K562 (cell line): ENCODE measurements around the gene REX1BD. TPM values are rescaled to one million over a fixed set of nuclear protein-coding genes. Genes with fewer than 3 reads are reported as not detected.
A peak's percentile ranks its signal among the peaks of the same experiment; 100 is the strongest.

ENCODE experiments used
- ARID3B ChIP-seq: fragments of 250-450 bp; sonication (Bioruptor Pico); IDR thresholded peaks from 2 replicates; pipeline ENCODE4 v1.4.0; 2020; ENCODE audit warnings: borderline replicate concordance
- BCOR ChIP-seq: fragments of 450-650 bp; IDR thresholded peaks from 2 replicates; pipeline ENCODE4 v1.6.1; 2016
- CTBP1 ChIP-seq: fragments of 450-650 bp; IDR thresholded peaks from 2 replicates; pipeline ENCODE4 v1.6.1; 2016; ENCODE audit warnings: borderline replicate concordance
- E2F8 ChIP-seq: fragments of 450-650 bp; IDR thresholded peaks from 2 replicates; pipeline ENCODE4 v1.7.1; 2018; ENCODE audit warnings: mild to moderate bottlenecking, low read depth; ENCODE audit not compliant: partially characterized antibody
- FOXJ2 ChIP-seq: fragments of 200-800 bp; sonication (Bioruptor generic); IDR thresholded peaks from 2 replicates; pipeline ENCODE4 v1.6.1; 2016; ENCODE audit warnings: missing genetic modification characterization, missing compliant biosample characterization
- FOXJ3 ChIP-seq: sonication (generic); formaldehyde crosslinking; IDR thresholded peaks from 2 replicates; pipeline ENCODE4 v1.4.0; 2020; ENCODE audit warnings: mild to moderate bottlenecking, missing genetic modification reagents
- FOXM1 ChIP-seq, 2 experiments: fragments of 450-650 bp in 1 of 2; sonication (generic) in 1 of 2; formaldehyde crosslinking in 1 of 2; IDR thresholded peaks; 2 replicates each; pipeline versions ENCODE4 v1.6.1 to v1.9.0; 2017 to 2022; ENCODE audit warnings: low read depth in 2 of 2, mild to moderate bottlenecking in 2 of 2, missing genetic modification reagents in 1 of 2, moderate library complexity in 1 of 2
- GTF3C2 ChIP-seq: IDR thresholded peaks from 3 replicates; pipeline ENCODE4 v1.6.1; 2011; ENCODE audit warnings: borderline replicate concordance, mild to moderate bottlenecking, moderate library complexity; ENCODE audit not compliant: insufficient read length; ENCODE audit errors: extremely low read depth
- HNRNPUL1 ChIP-seq: fragments of 200-400 bp; formaldehyde crosslinking; IDR thresholded peaks from 2 replicates; pipeline ENCODE4 v1.6.1; 2017; ENCODE audit warnings: low read length
- HOMEZ ChIP-seq: fragments of 250-450 bp; sonication (Bioruptor Pico); IDR thresholded peaks from 2 replicates; pipeline ENCODE4 v1.4.0; 2020; ENCODE audit warnings: mild to moderate bottlenecking, moderate library complexity
- KLF10 ChIP-seq: fragments of 250-450 bp; sonication (Bioruptor Pico); IDR thresholded peaks from 2 replicates; pipeline ENCODE4 v1.6.1; 2021; ENCODE audit warnings: matching md5 sums
- MCM3 ChIP-seq: fragments of 450-650 bp; IDR thresholded peaks from 2 replicates; pipeline ENCODE4 v1.6.1; 2016
- NFIC ChIP-seq: fragments of 450-650 bp; IDR thresholded peaks from 2 replicates; pipeline ENCODE4 v1.6.1; 2017; ENCODE audit warnings: mild to moderate bottlenecking, inconsistent platforms
- NUFIP1 ChIP-seq: fragments of 450-650 bp; IDR thresholded peaks from 2 replicates; pipeline ENCODE4 v1.6.1; 2018; ENCODE audit not compliant: partially characterized antibody
- OTX1 ChIP-seq: fragments of 450-650 bp; formaldehyde crosslinking; IDR thresholded peaks from 2 replicates; pipeline ENCODE4 v1.4.0; 2022; ENCODE audit warnings: mild to moderate bottlenecking
- POLR2H ChIP-seq: IDR thresholded peaks from 2 replicates; pipeline ENCODE4 v1.6.1; 2016; ENCODE audit warnings: missing genetic modification characterization, low read depth, mild to moderate bottlenecking, control low read depth, missing compliant biosample characterization, moderate library complexity
- ZBTB1 ChIP-seq: sonication (generic); formaldehyde crosslinking; IDR thresholded peaks from 2 replicates; pipeline ENCODE4 v1.8.1; 2023; ENCODE audit warnings: missing genetic modification reagents, low read depth, mild to moderate bottlenecking, borderline replicate concordance
- ZNF324 ChIP-seq: fragments of 250-450 bp; sonication (Bioruptor Pico); IDR thresholded peaks from 2 replicates; pipeline ENCODE4 v1.4.0; 2020; ENCODE audit warnings: mild to moderate bottlenecking
- ZNF785 ChIP-seq: fragments of 250-450 bp; sonication (Bioruptor Pico); IDR thresholded peaks from 2 replicates; pipeline ENCODE4 v1.4.0; 2020; ENCODE audit warnings: mild to moderate bottlenecking
- polyA plus RNA-seq, 8 experiments: library from polyadenylated mRNA; depleted of rRNA in 4 of 8; stranded (reverse) in 5 of 8; unstranded in 3 of 8; fragments of >200 nt; fragmentation: Nextera tagmentation in 2 of 8; fragmentation: Illumina TruSeq in 1 of 8; extraction: Ambion mirVana in 2 of 8; extraction: Trizol in 1 of 8; gene quantifications; 2 replicates each; pipeline versions ENCODE4 v1.2.1 to v1.2.3, GENCODE V29; 2011 to 2014; ENCODE audit warnings: inconsistent platforms in 1 of 8, missing spikeins in 1 of 8
- total RNA-seq, 7 experiments: library from RNA; depleted of rRNA in 6 of 7; stranded (reverse); fragments of >200 nt in 6 of 7; fragmentation: Illumina TruSeq in 2 of 7; extraction: Trizol in 2 of 7; gene quantifications; 2 replicates each; pipeline versions ENCODE4 v1.2.1 to v1.2.3, GENCODE V29; 2011 to 2021; ENCODE audit warnings: low replicate concordance in 1 of 7

Gene REX1BD
- total and polyA plus RNA-seq, 9 of the 15 experiments (the other 6 are each of a cell fraction or from before 2014, with no cell fraction given), result 1.9 to 136 (median 13.8) TPM

DNA sequence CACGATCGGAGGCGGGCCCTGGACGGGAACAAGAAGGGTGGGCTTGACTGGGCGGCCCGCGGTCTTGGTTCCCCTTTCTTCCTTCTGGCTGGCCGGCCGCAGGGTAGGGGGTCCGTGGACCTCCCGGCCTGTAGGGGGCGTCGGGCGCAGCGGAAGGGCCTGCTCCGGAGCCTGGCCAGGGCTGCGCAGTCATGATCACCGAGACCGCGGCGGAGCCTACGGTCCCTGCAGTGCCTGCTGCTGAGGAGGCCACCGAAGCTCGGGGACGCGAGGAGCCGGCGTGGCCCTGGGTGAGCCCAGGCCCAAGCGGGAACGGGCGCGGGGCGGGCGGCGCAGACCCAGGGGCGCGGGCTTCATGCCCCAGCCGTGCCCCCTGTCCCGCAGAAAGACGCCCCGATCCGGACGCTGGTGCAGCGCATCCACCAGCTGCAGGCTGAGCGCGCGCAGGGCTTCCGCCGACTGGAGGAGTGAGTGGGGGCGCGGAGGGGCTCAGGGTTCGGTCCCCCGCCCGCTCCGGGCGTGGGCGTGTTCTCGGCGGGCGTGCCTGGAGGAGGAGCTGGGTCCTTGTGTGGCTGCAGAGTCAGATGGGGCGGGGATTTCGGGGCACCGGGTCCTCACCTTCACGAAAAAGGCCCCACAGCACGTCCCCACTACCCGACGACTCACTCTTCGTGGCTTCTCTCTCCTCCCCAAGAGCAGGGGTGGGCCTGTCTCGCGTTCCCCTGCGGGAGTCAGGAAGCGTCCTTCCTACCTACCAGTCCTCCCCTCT, at the start of gene REX1BD (continued):
- TF ChIP-seq ZNF785 (CRISPR knock-in tag) (no peak), E2F8 (no peak), NUFIP1 (no peak), OTX1 (CRISPR knock-in tag) (0 out of 2 replicates have a peak, but pooled peaks have one; percentile 33), ARID3B (peak; percentile 78; the same call in 1 of the 2 replicates), ZBTB1 (CRISPR knock-in tag) (no peak; the same call in 1 of the 2 replicates), HNRNPUL1 (no peak), KLF10 (CRISPR knock-in tag) (no peak), MCM3 (no peak), HOMEZ (CRISPR knock-in tag) (no peak), CTBP1 (peak; percentile 89), FOXM1 (IDR thresholded peaks at IDR 0.05; ENCODE audit: low read depth) (peak; percentile 67), FOXM1 (CRISPR knock-in tag; IDR thresholded peaks at IDR 0.05; ENCODE audit: low read depth) (peak; percentile 27; the same call in 1 of the 2 replicates), FOXJ3 (CRISPR knock-in tag) (no peak), NFIC (peak; percentile 41; the same call in 1 of the 2 replicates), POLR2H (tag) (peak; percentile 24; the same call in 1 of the 2 replicates), BCOR (peak; percentile 81), FOXJ2 (no peak), ZNF324 (CRISPR knock-in tag) (no peak), GTF3C2 (no peak)
